ENCODE results near the gene UTP14C. TPM values are rescaled to one million over a fixed set of nuclear protein-coding genes. Genes with fewer than 3 reads are reported as not detected.
A peak's percentile ranks its signal among the peaks of the same experiment; 100 is the strongest.

UTP14C gene
- total and polyA plus RNA-seq, 2 of the 13 experiments (the other 11 are each of a cell fraction or from before 2014, with no cell fraction given) = 8.8 to 12.2 TPM

DNA sequence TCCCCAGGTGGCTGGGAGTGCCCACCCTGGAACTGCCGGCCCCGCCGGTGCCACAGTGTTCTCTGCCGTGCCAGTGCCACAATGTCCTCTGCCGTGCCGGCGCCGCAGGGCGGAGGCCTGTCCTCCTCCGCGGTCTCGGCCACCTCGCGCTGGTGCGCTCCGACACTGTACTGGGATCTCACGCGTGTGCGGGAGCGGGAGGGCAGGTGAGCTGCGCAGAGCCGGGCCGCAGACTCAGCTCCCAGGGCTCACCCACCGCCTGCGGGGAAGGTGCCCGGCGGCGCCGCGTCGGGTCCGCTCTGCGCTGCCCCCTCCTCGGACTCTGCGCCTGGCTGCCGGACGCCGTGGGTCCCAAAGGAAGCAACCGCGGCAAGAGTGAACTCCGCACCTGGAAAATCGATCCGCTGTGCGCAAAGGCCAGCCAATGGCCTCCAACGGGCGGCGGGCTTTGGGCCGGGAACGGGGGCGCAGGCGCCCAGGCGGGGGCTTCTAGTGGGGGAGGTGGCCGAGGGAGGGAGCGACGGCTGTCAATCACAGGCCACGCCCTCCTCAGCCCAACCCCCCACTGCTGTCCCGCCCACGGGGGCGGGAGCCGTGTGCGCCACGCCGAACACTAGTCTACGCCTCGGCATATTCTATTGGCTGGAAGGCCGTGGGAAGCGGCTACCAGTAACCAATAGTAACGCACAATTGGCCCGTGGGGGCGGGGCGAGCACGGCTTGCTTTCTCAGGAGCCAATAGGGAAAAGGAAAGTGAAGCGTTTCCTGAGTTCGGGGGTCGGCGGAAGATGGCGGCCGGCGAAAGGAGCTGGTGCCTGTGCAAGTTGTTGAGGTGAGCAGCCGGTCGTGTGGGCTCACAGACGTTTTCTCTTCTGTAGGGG is 12.6 kb upstream of the UTP14C start, which contains the start of gene ALG11 (continued):
- peak; percentile 43; the same call in 1 of the 2 replicates for TF ChIP-seq ZNF124 (CRISPR knock-in tag; IDR thresholded peaks at IDR 0.05)
- TF ChIP-seq, protein P1, sequence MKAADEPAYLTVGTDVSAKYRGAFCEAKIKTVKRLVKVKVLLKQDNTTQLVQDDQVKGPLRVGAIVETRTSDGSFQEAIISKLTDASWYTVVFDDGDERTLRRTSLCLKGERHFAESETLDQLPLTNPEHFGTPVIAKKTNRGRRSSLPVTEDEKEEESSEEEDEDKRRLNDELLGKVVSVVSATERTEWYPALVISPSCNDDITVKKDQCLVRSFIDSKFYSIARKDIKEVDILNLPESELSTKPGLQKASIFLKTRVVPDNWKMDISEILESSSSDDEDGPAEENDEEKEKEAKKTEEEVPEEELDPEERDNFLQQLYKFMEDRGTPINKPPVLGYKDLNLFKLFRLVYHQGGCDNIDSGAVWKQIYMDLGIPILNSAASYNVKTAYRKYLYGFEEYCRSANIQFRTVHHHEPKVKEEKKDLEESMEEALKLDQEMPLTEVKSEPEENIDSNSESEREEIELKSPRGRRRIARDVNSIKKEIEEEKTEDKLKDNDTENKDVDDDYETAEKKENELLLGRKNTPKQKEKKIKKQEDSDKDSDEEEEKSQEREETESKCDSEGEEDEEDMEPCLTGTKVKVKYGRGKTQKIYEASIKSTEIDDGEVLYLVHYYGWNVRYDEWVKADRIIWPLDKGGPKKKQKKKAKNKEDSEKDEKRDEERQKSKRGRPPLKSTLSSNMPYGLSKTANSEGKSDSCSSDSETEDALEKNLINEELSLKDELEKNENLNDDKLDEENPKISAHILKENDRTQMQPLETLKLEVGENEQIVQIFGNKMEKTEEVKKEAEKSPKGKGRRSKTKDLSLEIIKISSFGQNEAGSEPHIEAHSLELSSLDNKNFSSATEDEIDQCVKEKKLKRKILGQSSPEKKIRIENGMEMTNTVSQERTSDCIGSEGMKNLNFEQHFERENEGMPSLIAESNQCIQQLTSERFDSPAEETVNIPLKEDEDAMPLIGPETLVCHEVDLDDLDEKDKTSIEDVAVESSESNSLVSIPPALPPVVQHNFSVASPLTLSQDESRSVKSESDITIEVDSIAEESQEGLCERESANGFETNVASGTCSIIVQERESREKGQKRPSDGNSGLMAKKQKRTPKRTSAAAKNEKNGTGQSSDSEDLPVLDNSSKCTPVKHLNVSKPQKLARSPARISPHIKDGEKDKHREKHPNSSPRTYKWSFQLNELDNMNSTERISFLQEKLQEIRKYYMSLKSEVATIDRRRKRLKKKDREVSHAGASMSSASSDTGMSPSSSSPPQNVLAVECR (CRISPR knock-in tag; IDR thresholded peaks at IDR 0.05; ENCODE audit: borderline replicate concordance) = peak; percentile 98
- TF ChIP-seq SMAD9 (CRISPR knock-in tag; IDR thresholded peaks at IDR 0.05) = no peak; the same call in 1 of the 2 replicates
- no peak for TF ChIP-seq TAF15 (IDR thresholded peaks at IDR 0.05; ENCODE audit: low read depth, low read length, poor library complexity, severe bottlenecking)
- peak; percentile 86 for TF ChIP-seq AHR (CRISPR knock-in tag; IDR thresholded peaks at IDR 0.05)
- no peak for TF ChIP-seq MLLT10 (CRISPR knock-in tag; IDR thresholded peaks at IDR 0.05)
- TF ChIP-seq KDM4B (CRISPR knock-in tag; IDR thresholded peaks at IDR 0.05) = no peak
- TF ChIP-seq NONO (IDR thresholded peaks at IDR 0.05) = no peak
- TF ChIP-seq NONO (CRISPR knock-in tag; conservative IDR thresholded peaks at IDR 0.05) = peak; percentile 97; the same call in 1 of the 2 replicates
- TF ChIP-seq NCOA2 (CRISPR knock-in tag; IDR thresholded peaks at IDR 0.05) = peak; percentile 78
- TF ChIP-seq SOX5 (CRISPR knock-in tag; IDR thresholded peaks at IDR 0.05; ENCODE audit: borderline replicate concordance) = peak; percentile 69
- no peak for TF ChIP-seq TRIM24 (CRISPR knock-in tag; IDR thresholded peaks at IDR 0.05)
- TF ChIP-seq PLRG1 (conservative IDR thresholded peaks at IDR 0.05) = no peak
- TF ChIP-seq SRF (IDR thresholded peaks at IDR 0.05; ENCODE audit: low read depth, low read length) = no peak
- TF ChIP-seq IKZF4 (CRISPR knock-in tag; IDR thresholded peaks at IDR 0.05; ENCODE audit: borderline replicate concordance, low read depth, not compliant biosample characterization) = peak; percentile 69
- TF ChIP-seq, protein P2, sequence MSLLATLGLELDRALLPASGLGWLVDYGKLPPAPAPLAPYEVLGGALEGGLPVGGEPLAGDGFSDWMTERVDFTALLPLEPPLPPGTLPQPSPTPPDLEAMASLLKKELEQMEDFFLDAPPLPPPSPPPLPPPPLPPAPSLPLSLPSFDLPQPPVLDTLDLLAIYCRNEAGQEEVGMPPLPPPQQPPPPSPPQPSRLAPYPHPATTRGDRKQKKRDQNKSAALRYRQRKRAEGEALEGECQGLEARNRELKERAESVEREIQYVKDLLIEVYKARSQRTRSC (CRISPR knock-in tag; IDR thresholded peaks at IDR 0.05; ENCODE audit: low read depth) = peak; percentile 41; the same call in 1 of the 2 replicates
- TF ChIP-seq SRSF9 (IDR thresholded peaks at IDR 0.05; ENCODE audit: borderline replicate concordance, insufficient read depth, low read depth, low read length, poor library complexity, severe bottlenecking) = no peak
- TF ChIP-seq SMARCC2 (IDR thresholded peaks at IDR 0.05) = no peak
- TF ChIP-seq, protein P3, sequence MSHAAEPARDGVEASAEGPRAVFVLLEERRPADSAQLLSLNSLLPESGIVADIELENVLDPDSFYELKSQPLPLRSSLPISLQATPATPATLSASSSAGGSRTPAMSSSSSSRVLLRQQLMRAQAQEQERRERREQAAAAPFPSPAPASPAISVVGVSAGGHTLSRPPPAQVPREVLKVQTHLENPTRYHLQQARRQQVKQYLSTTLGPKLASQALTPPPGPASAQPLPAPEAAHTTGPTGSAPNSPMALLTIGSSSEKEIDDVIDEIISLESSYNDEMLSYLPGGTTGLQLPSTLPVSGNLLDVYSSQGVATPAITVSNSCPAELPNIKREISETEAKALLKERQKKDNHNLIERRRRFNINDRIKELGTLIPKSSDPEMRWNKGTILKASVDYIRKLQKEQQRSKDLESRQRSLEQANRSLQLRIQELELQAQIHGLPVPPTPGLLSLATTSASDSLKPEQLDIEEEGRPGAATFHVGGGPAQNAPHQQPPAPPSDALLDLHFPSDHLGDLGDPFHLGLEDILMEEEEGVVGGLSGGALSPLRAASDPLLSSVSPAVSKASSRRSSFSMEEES (CRISPR knock-in tag; IDR thresholded peaks at IDR 0.05) = 0 out of 2 replicates have a peak, but pooled peaks have one; percentile 34
- peak; percentile 27; the same call in 1 of the 2 replicates for TF ChIP-seq CC2D1A (CRISPR knock-in tag; IDR thresholded peaks at IDR 0.05)
- no peak for TF ChIP-seq FOXP1 (IDR thresholded peaks at IDR 0.05)
- TF ChIP-seq FOXP1 (CRISPR knock-in tag; IDR thresholded peaks at IDR 0.05) = no peak; the same call in 1 of the 2 replicates
- TF ChIP-seq ZNF205 (CRISPR knock-in tag; IDR thresholded peaks at IDR 0.05) = no peak
- peak; percentile 87; the same call in 1 of the 2 replicates for TF ChIP-seq ZNF224 (CRISPR knock-in tag; IDR thresholded peaks at IDR 0.05)
